Astrocyte (in vitro differentiated cells and primary cell): ENCODE results near the gene H1-8.

Experiments
- EZH2 ChIP-seq: IDR thresholded peaks from 2 replicates; pipeline ENCODE4 v1.6.1; 2012; ENCODE audit warnings: mild to moderate bottlenecking, low read length, inconsistent platforms; ENCODE audit not compliant: insufficient read depth
- TF ChIP-seq, protein P1 (sequence below): IDR thresholded peaks from 2 replicates; pipeline ENCODE4 v1.5.1; 2011; ENCODE audit warnings: low read depth, mild to moderate bottlenecking, inconsistent platforms, low read length, moderate library complexity; ENCODE audit not compliant: insufficient read depth

DNA sequence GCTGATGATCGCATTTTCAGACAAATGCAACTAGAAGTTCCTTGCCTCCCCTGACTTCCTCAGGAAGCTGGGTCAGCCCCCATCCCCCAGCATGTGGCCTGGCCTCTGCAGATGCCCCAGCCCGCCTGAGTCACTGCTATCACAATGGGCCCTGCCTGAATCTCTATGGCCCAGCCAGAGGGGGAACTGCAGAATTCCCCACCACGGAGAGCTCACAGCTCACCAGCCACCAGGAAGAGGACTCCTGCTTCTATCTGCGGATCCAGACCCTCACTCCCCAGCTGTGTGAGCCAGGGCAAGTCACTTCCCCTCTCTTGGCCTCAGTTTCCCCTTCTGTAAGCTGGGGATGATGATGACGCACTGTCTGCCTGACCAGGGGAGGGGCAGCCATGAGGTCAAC is 56.6 kb downstream of the H1-8 start:
- TF ChIP-seq, protein P1, sequence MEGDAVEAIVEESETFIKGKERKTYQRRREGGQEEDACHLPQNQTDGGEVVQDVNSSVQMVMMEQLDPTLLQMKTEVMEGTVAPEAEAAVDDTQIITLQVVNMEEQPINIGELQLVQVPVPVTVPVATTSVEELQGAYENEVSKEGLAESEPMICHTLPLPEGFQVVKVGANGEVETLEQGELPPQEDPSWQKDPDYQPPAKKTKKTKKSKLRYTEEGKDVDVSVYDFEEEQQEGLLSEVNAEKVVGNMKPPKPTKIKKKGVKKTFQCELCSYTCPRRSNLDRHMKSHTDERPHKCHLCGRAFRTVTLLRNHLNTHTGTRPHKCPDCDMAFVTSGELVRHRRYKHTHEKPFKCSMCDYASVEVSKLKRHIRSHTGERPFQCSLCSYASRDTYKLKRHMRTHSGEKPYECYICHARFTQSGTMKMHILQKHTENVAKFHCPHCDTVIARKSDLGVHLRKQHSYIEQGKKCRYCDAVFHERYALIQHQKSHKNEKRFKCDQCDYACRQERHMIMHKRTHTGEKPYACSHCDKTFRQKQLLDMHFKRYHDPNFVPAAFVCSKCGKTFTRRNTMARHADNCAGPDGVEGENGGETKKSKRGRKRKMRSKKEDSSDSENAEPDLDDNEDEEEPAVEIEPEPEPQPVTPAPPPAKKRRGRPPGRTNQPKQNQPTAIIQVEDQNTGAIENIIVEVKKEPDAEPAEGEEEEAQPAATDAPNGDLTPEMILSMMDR: no peak
- TF ChIP-seq EZH2: no peak
